ENCODE data around the gene SMARCC2.

GRCh38 chr12:56202366-56202765, 13.1 kb upstream of the SMARCC2 start:
- no peak for TF ChIP-seq CTCF (conservative IDR thresholded peaks at IDR 0.05 in 1 of 2, IDR thresholded peaks at IDR 0.05 in 1 of 2; ENCODE audit: low read depth in 1 of 2, low read length in 2 of 2)
- no peak for TF ChIP-seq EZH2 (IDR thresholded peaks at IDR 0.05; ENCODE audit: low read length, missing control alignments)

Data from fibroblast of lung (primary cell).